GM12873 (cell line): ENCODE measurements around the gene COG2.

Experiments
- TF ChIP-seq, protein P1 (sequence below): IDR thresholded peaks from 2 replicates; pipeline ENCODE4 v1.5.1; 2012; ENCODE audit warnings: low read depth, mild to moderate bottlenecking, moderate library complexity, low read length, control low read depth; ENCODE audit not compliant: insufficient read depth; ENCODE audit errors: missing control alignments

COG2 gene

DNA sequence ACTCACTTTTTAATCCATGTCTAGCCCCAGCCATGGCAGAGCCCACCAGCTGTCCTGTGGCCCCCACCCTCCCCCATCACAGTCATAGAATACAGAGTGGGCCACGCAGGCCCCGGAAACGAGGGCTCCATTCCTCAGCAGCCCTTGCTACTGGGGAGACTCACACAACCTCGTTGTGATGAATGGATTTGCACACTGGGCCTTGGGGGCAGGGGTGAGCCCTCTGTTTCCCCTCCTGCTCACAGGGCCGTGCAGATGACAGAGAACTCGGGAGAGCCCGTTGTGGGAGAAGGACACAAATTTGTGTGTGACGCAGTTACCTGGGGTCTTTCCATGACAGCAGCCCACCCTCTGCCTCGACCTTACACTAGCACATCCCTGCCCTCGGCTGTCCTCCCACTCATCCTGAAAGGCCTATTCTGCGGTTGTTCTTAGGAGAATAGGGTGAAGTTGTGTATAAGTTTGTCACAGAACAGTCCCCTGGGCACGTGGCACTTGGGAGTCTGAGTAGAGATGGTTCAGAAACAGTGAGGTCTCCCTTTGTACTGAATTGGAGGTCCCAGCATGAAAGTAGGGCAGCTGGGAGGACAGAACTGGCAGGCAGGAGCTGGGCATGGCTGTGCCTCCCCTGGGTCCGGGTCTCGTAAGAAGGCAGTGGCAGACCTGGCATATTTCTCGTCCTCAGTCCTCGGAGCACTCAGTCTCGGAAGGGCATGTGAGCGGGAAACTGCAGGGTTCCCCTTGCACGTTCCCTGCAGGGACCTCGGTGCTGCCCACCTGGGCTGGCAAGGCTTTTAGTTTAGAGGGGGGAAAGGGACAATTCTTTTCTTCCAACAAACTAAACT is 64.8 kb downstream of the COG2 start:
- TF ChIP-seq, protein P1, sequence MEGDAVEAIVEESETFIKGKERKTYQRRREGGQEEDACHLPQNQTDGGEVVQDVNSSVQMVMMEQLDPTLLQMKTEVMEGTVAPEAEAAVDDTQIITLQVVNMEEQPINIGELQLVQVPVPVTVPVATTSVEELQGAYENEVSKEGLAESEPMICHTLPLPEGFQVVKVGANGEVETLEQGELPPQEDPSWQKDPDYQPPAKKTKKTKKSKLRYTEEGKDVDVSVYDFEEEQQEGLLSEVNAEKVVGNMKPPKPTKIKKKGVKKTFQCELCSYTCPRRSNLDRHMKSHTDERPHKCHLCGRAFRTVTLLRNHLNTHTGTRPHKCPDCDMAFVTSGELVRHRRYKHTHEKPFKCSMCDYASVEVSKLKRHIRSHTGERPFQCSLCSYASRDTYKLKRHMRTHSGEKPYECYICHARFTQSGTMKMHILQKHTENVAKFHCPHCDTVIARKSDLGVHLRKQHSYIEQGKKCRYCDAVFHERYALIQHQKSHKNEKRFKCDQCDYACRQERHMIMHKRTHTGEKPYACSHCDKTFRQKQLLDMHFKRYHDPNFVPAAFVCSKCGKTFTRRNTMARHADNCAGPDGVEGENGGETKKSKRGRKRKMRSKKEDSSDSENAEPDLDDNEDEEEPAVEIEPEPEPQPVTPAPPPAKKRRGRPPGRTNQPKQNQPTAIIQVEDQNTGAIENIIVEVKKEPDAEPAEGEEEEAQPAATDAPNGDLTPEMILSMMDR = no peak

- TF ChIP-seq, protein P1 = no peak
Observed at GRCh38 chr1:230707732-230708630, 65.7 kb downstream of the COG2 start.

DNA sequence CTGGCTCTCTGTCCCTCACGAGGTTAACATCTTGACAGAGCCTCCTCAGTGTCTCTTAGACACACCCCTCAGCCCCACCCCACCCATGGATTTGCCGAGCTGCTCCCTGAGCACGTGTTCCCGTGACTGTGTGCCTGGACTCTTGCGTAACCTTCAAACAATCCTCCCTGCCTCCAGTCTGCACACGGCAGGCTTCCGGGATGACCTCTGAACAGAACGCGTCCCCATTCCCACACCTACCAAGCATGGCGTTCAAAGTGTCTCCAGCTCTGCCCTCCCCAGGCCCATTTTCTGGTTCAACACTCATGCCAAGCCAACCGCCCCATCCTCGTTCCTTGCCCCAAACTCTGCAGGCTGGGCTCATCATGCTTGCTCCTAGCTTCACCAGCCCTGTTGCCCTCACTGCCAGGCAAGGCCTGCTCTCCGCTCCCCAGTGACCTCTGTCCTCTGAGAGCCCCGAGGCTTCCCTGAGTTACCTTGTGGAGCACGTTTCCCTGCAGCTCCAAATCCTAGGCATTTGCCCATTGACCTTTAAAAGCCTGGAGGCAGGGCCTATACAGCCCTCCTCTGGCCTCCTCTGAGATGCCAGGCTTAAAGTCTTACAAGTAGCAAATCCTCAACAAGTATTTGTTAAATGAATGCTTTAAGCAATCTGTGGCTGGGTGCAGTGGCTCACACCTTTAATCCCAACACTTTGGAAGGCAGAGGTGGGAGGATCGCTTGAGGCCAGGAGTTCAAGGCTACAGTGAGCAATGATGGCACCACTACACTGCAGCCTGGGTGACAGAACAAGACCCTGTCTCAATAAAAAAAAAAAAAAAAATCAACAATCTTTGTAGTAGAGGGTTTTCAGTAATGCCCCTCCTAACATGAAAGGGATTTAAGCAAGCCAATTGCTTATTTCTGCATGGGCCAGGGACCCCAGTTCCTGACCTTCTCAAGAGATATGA is 66.6 kb downstream of the COG2 start:
- TF ChIP-seq, protein P1 = no peak

- TF ChIP-seq, protein P1 = no peak
Observed at GRCh38 chr1:230709619-230710542, 67.6 kb downstream of the COG2 start.

DNA sequence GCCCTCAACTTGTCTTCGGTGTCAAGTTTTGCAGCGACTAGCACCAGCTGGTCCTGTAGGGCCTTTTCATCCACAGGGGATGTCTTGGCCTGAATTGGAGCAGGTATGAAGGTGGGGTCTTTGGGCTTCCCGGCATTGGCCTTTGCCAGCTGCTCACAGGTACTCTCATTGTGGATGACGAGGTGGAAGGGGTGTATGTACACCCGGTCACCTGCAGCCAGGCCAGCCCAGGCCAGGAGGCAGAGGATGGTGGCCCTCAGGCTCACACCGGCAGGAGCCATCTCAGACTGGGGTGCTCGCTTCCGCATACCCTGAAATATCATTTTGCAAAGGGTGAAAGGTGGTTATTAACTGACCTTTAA is 68.2 kb downstream of the COG2 start:
- TF ChIP-seq, protein P1 = no peak

- TF ChIP-seq, protein P1 = no peak
Observed at GRCh38 chr1:230711245-230711644, 69.0 kb downstream of the COG2 start.
